Activated CD8-positive, alpha-beta memory T cell treated with anti-CD3 and anti-CD28 coated beads for 36 hours (primary cell): ENCODE results near the gene JHY. TPM values are rescaled to one million over a fixed set of nuclear protein-coding genes. Genes with fewer than 3 reads are reported as not detected.

ENCODE experiments used
- CTCF ChIA-PET: fragments of 350-600 bp; sonication (Branson Sonifier 250); formaldehyde crosslinking; loops from one replicate; lab custom pipeline; 2021; ENCODE audit warnings: antibody characterized with exemption; lab: Charles Lee
- POLR2A ChIA-PET: fragments of 350-600 bp; sonication (Branson Sonifier 250); formaldehyde crosslinking; loops from one replicate; lab custom pipeline; 2021; ENCODE audit warnings: antibody characterized with exemption; lab: Charles Lee
- total RNA-seq, 2 experiments: library from RNA; stranded (reverse); gene quantifications; one replicate each; pipeline ENCODE4 v1.2.3, GENCODE V29; 2021

The JHY gene
- total RNA-seq, 2 experiments from 2014 or later, result 2.7 to 3.6 TPM

- ChIA-PET POLR2A (interaction anchor here (0.7 kb wide), 1 partner anchor 384 kb away, joined by 3 read pairs; no protein-coding TSS in a partner anchor), CTCF (interaction anchor here (0.6 to 4.6 kb wide), 13 partner anchors 9 to 190 kb away, joined by 3 to 15 read pairs (median 4); no protein-coding TSS in a partner anchor)
Measured at GRCh38 chr11:122863154-122863553, 19.4 kb upstream of the JHY start.

GRCh38 chr11:122863704-122864326 lies 18.7 kb upstream of the JHY start:
- ChIA-PET POLR2A (interaction anchor here (0.6 to 0.7 kb wide), 2 partner anchors 383 to 494 kb away, joined by 3 read pairs; no protein-coding TSS in a partner anchor), CTCF (interaction anchor here (0.6 to 4.6 kb wide), 16 partner anchors 8 to 190 kb away, joined by 3 to 15 read pairs (median 4); no protein-coding TSS in a partner anchor)

DNA sequence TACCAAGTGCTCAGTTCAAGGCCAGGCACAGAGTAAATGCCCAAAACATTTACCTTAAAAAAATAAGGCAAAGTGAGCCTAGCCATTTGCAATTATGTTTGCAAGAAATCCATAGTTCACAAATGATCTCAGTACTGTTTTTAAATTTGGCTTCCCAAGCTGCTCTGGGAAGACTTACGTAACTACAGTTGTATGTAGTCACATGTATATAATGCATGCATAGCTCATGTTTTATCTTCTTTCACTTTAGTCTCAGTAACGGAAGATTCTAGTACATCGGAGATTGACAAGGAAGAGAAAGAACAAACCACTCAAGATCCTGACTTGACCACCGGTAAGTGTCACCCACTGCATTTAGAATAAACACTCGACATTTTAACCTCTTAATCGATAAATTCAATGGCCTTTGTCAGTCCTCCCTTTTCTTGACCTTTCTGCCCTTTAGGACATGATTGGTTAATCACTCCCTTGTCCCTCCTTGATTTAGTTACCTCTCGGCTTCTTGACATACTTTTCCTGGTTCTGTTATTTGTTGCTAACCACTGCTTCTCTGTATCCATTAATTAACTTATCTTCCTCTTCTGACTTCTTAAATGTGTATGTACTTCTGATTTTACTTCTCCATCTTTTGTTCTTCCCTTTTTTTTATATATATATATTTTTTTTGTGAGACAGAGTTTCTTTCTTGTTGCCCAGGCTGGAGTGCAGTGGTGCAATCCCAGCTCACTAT lies 18.0 kb upstream of the JHY start:
- POLR2A ChIA-PET, result interaction anchor here (0.6 kb wide), 1 partner anchor 493 kb away, joined by 3 read pairs; no protein-coding TSS in a partner anchor
- CTCF ChIA-PET, result interaction anchor here (0.7 to 4.6 kb wide), 12 partner anchors 11 to 166 kb away, joined by 3 to 15 read pairs (median 4); no protein-coding TSS in a partner anchor

- ChIA-PET CTCF (interaction anchor here (0.6 to 1.9 kb wide), 2 partner anchors 13 to 254 kb away, joined by 3 to 8 read pairs; no protein-coding TSS in a partner anchor), POLR2A (interaction anchor here (0.6 to 0.7 kb wide), 2 partner anchors 18 to 185 kb away, joined by 3 to 5 read pairs; no protein-coding TSS in a partner anchor)
Measured at GRCh38 chr11:122869622-122870021, 12.9 kb upstream of the JHY start.

GRCh38 chr11:122871302-122871701 lies 11.3 kb upstream of the JHY start:
- ChIA-PET CTCF (interaction anchor here (1.1 to 1.9 kb wide), 2 partner anchors 9 to 15 kb away, joined by 4 to 8 read pairs; no protein-coding TSS in a partner anchor), POLR2A (no interaction called here)

GRCh38 chr11:122872046-122872445 lies 10.5 kb upstream of the JHY start:
- CTCF ChIA-PET, result interaction anchor here (0.7 kb wide), 1 partner anchor 9 kb away, joined by 3 read pairs; no protein-coding TSS in a partner anchor
- POLR2A ChIA-PET, result no interaction called here

- POLR2A ChIA-PET, result interaction anchor here (0.6 kb wide), 1 partner anchor 167 kb away, joined by 3 read pairs; no protein-coding TSS in a partner anchor
- CTCF ChIA-PET, result interaction anchor here (0.8 to 1.6 kb wide), 3 partner anchors 11 to 147 kb away, joined by 3 to 5 read pairs (median 3); no protein-coding TSS in a partner anchor
Measured at GRCh38 chr11:122874991-122875390, 7.6 kb upstream of the JHY start.

DNA sequence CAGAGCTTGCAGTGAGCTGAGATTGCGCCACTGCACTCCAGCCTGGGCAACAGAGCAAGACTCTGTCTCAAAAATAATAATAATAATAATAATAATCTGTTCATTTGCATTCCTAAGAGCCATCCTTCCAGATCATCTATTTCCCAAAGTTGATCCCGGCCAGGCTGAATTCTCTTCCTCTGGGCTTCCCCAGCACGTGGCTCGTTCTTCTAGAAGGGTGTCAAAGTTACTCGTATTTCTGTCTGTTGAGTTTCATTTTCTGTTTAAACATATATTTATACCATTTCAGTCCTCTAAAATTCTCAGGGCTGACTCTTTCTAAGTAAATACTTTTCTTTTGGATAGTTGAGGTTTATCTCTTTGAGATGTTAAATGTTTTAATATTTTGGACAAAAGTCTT lies 4.8 kb upstream of the JHY start:
- POLR2A ChIA-PET, result no interaction called here
- CTCF ChIA-PET, result interaction anchor here (1.1 kb wide), 1 partner anchor 32 kb away, joined by 3 read pairs; no protein-coding TSS in a partner anchor

GRCh38 chr11:122879785-122880184 lies 2.8 kb upstream of the JHY start:
- CTCF ChIA-PET, result interaction anchor here (1.2 kb wide), 3 partner anchors 16 to 142 kb away, joined by 3 to 5 read pairs (median 3); partner anchors contain the start of gene BSX
- POLR2A ChIA-PET, result no interaction called here

GRCh38 chr11:122882857-122883645 lies 492 bp downstream of the JHY start:
- POLR2A ChIA-PET, result interaction anchor here (0.9 to 1.2 kb wide), 2 partner anchors 172 to 227 kb away, joined by 3 to 4 read pairs; no protein-coding TSS in a partner anchor
- CTCF ChIA-PET, result interaction anchor here (1.3 to 1.4 kb wide), 2 partner anchors 32 to 171 kb away, joined by 4 read pairs; no protein-coding TSS in a partner anchor

- CTCF ChIA-PET, result interaction anchor here (1.3 to 1.4 kb wide), 2 partner anchors 33 to 170 kb away, joined by 4 read pairs; no protein-coding TSS in a partner anchor
- POLR2A ChIA-PET, result interaction anchor here (0.9 to 1.2 kb wide), 2 partner anchors 171 to 227 kb away, joined by 3 to 4 read pairs; no protein-coding TSS in a partner anchor
Measured at GRCh38 chr11:122883646-122883979, 1.1 kb downstream of the JHY start.

DNA sequence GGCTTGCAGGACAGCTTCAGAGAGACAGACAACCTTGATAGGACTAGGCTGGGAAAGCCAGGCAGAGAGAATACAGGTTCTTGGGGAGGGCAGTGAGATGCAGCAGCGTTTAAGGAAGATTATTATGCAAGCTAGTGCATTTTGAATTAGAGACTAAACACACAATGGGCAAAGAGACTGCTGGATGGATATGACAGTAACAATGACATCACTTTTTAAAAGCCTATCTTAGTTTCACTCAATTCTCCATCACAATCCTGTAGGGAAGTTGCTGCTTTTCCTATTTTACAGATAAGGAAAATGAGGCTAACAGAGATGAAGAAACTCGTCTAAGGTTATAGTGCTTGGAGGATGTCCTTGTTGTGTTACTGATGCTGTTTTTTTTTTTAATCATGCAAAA lies 5.6 kb downstream of the JHY start:
- ChIA-PET POLR2A (no interaction called here), CTCF (no interaction called here)

GRCh38 chr11:122893131-122893530 lies 10.6 kb downstream of the JHY start:
- CTCF ChIA-PET, result no interaction called here

DNA sequence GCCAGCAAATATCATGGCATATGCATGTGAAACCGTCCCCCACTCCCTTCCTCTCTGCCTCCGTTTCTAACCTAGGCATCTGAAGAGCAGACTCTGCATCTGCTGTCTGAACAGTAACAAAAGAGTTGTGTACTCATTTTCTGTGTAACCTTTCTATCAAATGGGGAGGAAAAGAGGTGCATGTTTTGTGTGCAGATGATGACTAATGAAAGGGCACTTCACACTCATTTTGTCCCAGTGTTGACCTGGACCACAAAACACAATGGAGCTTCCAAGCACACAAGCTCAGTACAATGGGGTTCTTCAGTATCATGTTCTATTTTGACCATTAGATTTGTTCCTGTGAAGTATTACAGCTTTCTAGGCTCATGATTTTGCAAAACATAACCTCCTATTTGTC lies 13.0 kb downstream of the JHY start:
- ChIA-PET CTCF (no interaction called here), POLR2A (interaction anchor here (0.6 kb wide), 1 partner anchor 192 kb away, joined by 4 read pairs; no protein-coding TSS in a partner anchor)

More at GRCh38 chr11:122893131-122893530, 10.6 kb downstream of the JHY start:
- POLR2A ChIA-PET, result no interaction called here

DNA sequence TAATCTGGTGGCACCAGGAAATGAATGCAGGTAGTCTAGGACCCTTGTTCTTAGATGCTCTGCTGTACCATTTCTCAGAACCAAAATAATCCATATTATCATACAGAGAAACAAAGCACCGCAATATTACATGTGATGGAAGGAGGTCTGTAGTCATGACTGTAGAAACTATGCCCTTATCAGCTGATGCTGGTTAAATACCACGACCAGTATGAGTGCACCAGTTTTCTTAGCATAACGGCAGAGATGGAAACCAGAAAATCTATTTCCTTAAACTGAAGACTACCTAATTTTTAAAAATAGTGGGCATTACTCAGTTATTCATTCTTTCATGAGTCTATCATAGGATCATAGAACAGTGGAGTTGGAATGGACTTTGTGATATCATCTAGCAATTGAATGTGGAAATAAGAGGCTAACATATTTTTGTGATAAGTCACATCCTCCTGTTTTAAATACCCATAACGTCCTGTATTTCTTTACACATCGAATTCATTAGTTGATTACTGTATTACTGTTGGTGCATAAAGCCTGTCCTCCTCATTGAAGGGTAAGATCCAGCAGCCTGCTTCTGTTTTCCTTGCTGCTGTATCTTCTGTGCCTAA lies 15.1 kb downstream of the JHY start:
- ChIA-PET CTCF (no interaction called here), POLR2A (no interaction called here)

DNA sequence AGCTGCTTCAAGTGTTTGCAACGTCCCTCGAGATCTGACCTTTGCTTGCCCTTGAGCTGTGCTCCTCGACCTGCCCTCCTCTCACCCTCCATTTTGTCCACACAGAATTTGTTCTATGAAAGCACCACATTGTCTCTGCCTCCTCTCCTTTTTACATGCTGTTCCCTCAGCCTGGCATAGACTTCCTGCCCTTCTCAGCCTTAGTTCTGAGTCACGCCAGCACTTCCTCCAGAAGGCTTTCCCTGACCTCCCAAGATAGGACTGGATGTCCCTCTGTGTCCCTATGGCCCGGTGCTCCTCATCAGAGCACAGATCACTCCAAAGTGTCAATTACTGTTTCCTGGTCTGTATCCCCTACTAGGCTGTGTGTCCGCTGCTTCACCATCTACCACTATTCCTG lies 16.2 kb downstream of the JHY start:
- CTCF ChIA-PET, result interaction anchor here (1.0 kb wide), 1 partner anchor 124 kb away, joined by 3 read pairs; no protein-coding TSS in a partner anchor
- POLR2A ChIA-PET, result no interaction called here

GRCh38 chr11:122900587-122901202 lies 18.1 kb downstream of the JHY start:
- ChIA-PET CTCF (no interaction called here), POLR2A (no interaction called here)

DNA sequence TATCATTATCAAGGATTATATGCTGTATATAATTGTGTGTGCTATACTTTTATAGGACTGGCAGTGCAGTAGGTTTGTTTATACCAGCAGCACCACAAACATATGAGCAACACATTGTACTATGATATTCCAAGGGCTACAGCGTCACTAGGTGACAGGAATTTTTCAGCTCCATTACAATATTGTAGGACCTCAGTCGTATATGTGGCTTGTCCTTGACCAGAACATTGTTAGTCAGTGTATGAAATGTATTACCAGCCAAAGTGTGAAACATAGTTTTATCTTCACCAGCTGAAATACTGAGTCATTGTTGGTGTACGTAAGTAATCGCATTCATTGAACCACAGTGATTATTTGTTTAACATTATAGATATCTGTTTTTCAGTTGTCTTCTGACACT lies 20.4 kb downstream of the JHY start:
- CTCF ChIA-PET, result no interaction called here
- POLR2A ChIA-PET, result no interaction called here
